GM18502 (cell line): ENCODE data around the gene STMN3.

ENCODE experiments used
- ATAC-seq: cut with Tn5 transposase; IDR thresholded peaks from one replicate; pipeline ENCODE4 v1.9.1; 2021; ENCODE audit warnings: mild to moderate bottlenecking; ENCODE audit not compliant: unreplicated experiment, poor library complexity

The STMN3 gene

DNA sequence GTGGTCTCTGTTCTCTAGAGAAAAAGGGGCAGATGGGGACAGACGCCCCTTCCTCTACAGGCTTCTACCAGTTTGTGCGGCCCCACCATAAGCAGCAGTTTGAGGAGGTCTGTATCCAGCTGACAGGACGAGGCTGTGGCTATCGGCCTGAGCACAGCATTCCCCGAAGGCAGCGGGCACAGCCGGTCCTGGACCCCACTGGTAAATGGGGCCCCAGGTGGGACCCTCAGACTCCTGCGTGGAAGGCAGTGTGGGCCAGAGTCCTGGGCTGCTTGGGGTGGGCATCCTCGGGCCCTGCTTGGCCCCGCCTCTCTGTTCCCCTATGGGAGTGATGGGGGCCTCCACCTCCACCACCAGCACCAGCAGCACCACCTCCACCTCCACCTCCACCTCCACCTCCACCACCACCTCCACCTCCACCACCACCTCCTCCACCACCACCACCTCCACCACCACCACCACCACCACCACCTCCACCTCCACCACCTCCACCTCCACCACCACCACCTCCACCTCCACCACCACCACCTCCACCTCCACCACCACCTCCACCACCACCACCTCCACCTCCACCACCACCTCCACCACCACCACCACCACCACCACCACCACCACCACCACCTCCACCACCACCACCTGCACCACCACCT is 40.0 kb upstream of the STMN3 start:
- ATAC-seq: no peak

DNA sequence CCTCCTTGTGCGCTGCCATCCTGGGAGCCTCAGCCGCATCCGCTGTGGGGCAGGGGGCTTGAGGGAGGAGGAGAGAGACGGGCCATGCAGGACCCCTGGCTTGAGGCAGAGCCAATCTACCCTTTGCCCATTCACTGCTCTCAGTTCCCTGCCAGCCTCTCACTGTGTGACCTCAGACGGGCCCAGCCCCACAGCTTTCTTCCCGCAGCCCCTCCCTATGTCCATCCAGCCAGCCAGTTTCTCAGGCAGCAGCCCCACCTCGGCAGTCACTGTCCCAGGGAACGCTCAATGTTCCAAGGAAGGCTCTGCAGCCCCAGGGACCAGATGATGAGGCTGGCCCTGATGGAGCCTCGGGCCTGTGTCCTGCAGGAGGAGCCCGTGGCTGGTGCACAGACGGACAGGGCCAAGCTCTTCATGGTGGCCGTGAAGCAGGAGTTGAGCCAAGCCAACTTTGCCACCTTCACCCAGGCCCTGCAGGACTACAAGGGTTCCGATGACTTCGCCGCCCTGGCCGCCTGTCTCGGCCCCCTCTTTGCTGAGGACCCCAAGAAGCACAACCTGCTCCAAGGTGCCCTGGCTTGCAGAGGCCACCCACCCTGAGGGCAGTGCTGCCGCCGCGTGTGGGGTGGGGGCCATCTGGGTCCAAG is 39.3 kb upstream of the STMN3 start:
- ATAC-seq: no peak

DNA sequence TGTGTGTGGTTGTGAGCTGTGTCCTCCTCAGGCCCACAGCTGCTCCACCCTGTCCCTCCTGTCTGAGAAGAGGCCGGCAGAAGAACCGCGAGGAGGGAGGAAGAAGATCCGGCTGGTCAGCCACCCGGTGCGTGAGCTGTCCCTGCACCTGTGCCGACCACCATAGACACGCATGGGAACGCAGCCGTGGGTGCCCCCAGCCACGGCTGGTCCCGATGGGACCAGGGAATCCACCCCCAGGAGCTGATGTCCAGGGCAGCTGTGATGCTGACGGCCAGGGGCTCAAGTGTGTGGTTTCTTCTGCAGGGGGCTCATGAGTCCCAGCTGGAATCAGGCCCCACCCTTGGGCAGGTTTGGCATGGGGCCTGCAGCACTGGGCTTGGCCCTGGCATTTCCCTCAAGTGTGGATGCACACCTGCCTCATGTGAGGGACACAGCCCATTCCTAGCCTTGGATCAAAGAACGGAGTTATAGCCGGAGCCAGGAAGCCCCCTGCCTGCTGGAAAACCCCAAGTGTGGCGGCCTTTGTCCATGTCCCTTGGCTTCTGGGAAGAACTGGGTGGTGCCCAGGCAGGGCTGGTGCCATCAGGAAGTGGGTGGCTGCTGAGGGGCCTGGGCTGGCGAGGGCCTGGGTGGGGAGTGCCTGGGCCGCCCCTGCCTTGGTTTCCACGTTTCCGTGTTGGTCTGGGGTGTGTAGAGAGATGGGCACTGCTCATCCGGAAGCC is 38.6 kb upstream of the STMN3 start:
- no peak for ATAC-seq

DNA sequence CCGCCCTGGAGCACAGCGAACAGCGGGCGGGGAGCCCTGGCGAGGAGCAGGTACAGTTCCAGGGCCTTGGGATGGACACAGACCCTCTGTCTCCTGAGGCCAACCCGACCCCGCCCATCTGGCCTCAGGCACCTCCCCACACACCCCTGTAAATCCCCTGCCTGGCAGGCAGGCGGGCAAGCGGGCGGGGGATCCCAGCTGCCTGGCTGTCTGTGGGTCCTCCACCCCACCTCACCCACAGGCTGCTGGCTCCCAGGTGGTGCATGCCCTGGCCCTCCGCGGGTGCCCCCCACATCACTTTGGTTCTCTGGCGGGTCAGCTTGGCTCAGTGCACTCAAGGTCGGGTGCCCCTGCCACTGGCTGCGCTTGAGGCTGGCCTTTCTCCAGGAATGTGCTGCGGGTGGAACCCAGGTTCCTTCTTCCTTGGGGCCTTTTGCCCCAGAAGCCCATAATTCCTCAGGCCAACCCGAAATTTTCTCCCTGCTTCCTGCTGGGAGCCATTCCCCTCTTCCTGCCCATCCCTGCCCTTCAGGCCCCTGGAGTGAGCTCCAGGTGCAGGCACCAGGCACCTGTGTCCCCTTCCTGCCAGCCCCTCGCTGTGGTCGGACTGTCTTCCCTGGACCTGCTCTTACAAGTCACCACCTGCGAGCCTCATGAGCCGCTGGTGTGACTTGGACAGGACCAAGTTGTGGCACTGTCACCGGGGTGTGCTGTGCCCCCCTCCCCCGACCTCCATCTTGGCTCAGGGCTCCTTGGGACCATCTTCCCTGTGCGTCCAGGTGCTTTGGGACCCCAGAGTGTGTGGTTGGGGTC is 37.9 kb upstream of the STMN3 start:
- ATAC-seq: no peak

DNA sequence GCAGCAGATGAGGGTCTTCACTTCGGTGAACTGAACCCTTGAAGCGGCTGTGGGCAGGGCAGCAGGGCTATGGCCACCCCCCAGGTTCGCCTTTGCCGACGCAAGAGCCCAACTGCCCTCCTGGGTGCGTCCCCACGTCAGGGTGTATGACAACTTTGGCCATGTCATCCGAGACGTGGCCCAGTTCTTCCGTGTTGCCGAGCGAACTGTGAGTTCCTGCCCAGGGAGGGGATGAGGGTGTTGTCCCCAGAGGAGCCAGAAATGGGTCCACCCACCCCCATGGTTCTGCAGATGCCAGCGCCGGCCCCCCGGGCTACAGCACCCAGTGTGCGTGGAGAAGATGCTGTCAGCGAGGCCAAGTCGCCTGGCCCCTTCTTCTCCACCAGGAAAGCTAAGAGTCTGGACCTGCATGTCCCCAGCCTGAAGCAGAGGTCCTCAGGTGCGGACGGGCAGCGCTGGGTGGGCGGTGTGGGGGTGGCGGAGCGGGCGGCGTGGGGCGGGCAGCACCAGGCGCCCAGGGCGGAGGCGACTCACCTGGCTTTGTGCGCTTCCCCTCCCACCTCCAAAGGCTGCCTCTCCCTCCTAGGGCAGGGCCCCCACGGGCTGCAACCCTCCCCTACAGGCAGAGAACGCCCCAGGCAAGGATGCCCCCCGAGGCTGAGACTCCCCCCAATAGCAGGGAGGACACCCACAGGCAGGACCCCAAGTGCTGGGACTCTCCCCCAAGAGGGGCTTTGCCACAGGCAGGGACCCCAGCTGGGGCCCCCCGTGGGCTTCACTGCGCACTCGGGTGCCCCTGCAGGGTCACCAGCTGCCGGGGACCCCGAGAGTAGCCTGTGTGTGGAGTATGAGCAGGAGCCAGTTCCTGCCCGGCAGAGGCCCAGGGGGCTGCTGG is 37.0 kb upstream of the STMN3 start:
- no peak for ATAC-seq

DNA sequence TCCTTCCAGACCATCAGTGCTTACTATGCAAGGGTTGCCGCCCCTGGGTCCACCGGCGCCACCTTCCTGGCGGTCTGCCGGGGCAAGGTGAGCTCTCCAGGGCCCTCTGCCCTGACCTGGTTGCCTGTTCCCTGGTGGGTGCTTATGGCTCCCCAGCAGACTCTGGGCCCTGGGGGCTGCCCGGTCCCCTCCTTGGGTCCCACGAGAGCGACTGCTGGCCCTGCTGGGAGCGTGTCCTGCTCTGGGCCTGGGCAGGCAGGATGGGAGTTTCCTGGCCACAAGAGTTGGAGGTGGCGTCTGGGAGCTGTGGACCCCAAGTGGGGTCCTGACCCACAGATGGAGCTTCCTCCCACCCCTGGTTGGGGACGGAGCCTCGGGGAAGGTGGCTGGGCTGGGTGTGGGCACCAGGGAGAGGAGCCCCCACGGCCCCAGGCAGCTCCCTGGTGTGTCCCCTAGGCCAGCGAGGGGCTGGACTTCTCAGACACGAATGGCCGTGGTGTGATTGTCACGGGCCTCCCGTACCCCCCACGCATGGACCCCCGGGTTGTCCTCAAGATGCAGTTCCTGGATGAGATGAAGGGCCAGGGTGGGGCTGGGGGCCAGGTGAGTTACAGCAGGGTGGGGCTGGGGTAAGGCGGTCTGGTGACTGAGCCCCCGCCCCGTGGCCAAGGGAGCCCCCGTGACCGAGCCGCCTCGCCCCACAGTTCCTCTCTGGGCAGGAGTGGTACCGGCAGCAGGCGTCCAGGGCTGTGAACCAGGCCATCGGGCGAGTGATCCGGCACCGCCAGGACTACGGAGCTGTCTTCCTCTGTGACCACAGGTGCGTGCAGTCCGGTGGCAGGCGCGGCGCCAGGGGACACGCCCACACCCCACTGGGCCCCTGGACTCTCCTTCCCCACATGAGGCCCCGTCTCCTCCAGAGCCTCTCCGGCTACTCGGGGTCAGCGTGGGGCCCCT is 36.1 kb upstream of the STMN3 start:
- no peak for ATAC-seq

DNA sequence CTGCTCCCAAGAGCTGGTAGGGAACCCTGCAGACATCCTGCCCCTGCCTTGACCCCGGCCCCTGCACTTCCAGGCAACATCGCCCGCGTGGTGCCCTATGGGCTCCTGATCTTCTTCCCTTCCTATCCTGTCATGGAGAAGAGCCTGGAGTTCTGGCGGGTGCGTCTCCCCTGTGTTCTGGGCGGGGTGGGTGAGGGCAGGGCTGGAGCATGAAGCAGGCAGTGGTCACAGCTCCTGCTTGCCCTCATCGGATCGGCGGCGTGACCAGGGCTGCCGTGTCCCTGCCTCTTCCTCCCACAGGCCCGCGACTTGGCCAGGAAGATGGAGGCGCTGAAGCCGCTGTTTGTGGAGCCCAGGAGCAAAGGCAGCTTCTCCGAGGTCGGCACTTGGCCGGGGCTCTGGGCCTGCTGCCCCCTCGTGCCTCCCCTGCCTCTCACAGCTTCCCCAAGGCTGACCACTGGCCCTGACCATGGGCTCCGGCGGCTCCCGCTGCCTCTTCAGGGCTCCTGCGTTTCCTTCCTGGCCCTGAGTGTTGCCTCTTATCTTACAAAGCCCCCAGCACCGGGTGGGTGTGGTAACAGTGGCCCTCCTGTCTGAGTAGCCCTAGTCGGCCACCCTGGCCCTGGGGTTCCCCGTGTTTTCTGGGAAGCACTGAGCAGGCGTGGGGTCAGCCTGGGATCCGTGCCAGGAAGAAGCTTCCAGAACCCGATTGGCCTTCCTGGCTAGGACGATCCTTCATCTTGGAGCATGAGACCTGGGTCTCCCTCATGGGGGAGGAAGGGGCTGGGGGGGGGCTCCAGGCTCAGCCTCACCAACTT is 35.2 kb upstream of the STMN3 start:
- ATAC-seq: no peak

DNA sequence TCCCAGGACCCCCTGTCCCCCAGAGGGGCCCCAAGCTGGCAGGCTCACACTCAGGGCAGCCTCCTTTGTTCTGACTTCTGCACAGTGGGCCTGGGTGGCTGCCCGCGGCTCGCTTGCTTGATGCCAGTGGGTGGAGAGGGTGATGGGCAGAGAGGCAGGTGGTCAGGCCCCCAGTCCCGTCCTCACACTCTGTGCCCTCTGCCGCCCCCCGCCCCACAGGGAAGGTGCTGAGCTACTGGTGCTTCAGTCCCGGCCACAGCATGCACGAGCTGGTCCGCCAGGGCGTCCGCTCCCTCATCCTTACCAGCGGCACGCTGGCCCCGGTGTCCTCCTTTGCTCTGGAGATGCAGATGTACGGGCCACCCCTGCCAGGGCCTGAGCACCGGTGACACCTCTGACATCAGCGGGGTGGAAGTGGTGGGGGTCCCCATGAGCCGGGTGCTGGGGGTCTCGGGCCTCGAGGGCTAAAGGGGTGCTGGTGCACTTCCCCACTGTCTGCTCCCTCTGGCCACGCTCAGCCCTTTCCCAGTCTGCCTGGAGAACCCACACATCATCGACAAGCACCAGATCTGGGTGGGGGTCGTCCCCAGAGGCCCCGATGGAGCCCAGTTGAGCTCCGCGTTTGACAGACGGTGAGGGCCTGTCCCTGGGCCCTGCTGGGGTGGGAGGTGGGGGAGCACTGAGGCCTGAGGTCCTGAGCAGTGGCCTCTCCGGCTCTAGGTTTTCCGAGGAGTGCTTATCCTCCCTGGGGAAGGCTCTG is 34.4 kb upstream of the STMN3 start:
- no peak for ATAC-seq

DNA sequence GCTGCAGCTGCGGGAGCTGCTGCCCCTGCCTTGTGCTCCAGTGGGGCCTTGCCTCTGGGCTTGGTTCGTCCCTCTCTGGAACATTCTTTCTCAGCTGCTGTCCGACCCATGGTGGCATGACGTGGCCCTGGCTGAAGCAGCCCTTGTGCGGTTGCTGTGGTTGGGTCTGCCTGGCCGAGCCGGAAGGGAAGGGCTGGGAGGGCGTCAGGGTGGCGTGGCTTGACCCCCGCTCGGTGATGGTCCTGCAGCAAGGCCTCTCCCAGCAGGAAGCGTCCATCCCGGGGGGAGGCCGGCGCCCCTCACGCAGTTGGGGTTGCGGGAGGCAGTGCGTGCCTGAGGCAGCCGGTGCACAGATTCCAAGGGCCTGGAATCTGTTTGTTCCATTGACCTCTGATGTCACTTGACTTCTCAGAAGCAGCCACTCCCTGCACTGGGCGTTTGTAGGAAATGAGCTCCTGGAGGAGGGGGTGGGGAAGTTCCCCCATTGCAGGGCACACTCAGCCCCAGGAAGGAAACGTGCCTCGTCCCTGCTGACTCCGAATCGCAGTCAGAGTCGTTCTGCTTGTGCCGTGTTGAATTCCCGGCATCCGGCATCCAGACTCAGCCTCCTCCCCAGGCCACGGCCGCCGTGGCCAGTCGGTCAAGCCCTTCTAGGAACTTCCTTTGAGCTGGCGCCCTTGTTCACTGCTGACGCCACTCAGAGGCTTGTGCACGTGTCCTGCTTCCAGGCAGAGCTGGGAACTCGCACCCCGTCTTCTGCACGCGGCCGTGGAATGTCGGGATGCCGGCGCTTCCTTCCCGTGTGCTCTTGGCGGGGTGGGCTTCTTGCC is 33.5 kb upstream of the STMN3 start:
- ATAC-seq: no peak

DNA sequence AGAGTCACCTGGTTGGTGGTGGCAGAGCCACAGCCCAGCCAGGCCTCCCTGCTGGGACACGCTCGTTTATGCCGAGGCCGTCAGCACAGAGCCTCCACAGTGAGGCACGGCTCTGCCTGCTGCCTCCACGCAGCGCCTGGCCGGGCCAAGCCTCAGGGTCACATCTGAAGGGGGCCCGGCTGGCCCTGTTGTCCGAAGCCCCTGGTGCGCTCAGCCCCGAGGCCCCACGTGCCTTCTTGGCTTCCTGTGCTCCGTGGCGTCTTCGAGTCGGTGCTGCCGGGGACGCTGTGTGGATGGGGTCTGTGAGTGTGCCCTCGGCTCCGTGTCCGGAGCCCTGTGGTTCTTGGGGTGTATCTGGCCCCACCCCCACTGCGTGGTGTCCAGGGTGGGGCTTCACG is 32.9 kb upstream of the STMN3 start:
- ATAC-seq: no peak

DNA sequence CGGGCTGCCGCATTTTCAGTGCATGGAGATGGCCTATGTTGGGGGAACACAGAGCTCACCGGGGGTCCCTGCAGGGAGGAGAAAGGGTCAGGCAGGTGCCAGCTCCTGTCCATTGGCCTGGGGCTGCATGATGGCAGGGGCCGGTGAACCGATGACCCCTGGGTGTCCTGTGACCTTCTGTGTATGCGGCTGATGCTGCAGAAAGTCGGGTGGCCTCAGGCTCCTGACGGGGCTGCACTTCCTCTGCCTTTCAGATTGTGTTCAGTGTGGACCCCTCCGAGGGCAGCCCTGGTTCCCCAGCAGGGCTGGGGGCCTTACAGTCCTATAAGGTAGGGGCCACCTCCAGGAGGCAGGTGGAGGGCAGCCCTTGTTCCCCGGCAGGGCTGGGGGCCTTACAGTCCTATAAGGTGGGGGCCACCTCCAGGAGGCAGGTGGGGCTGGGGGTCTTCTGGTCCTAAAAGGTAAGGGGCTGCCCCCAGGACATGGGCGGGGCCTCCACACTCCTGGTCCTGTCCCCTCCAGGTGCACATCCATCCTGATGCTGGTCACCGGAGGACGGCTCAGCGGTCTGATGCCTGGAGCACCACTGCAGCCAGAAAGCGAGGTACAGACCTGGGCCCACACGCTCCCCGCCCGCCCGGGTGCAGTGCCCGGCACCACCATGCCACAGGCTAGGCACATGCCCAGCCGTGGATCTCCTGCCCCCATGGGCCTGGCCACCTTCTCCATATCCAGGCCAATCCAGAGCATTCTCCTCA is 32.2 kb upstream of the STMN3 start:
- no peak for ATAC-seq

DNA sequence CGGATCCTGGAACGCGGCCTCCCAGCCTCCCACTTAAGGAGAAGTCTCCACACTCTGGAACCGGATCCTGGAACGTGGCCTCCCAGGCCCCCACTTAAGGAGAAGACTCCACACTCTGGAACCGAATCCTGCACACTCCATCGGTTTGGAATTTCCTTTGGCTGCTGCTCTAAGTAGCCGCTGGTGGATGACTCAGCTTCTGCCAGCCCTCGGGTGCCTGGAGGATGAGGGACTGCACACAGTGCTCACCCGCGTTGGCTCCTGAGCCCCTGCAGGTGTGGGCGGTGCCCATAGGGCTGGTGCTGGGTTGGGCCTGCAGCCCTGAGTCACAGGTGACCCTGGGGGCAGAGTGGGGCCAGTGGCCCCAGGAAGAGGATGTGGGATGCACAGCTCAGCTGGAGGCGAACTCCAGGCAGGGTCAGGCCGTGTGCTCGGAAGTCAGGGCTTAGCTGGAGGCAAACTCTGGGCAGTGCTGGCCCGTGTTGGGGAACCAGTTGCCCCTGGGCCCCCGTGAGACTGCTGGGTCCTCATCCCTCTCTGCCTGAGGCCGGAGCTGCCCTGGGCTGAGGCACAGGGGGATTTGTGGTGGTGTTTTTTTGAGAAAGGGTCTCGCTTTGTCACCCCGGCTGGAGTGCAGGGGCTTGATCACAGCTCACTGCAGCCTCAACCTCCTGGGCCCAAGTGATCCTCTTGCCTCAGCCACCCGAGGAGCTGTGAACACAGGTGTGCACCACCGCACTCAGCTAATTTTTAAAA is 29.3 kb upstream of the STMN3 start:
- ATAC-seq: no peak

DNA sequence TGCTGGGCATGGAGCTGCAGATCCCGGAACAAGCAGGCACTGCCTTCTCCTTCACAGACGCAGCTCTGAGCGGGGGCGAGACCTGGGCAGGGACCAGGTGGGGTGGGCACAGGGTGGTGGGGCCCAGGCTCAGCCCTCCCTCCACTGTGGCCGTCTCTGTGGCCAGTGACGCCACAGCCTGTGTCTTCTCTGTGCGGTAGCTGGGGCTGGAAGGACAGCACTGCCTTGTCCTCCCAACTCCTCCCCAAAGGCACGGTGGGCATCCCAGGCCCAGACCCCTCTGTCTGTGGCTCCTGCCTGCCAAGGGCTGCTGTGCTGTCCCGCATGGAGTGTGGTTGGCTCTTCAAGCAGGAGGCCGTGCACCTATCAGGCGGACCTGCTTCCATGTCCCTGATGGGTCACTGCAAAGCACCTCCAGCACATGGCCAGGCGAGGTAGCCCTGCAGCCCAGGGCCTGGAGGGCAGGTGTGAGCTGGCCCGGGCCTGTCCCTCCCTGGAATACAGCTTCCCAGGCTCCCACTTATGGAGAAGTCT is 28.5 kb upstream of the STMN3 start:
- ATAC-seq: no peak

DNA sequence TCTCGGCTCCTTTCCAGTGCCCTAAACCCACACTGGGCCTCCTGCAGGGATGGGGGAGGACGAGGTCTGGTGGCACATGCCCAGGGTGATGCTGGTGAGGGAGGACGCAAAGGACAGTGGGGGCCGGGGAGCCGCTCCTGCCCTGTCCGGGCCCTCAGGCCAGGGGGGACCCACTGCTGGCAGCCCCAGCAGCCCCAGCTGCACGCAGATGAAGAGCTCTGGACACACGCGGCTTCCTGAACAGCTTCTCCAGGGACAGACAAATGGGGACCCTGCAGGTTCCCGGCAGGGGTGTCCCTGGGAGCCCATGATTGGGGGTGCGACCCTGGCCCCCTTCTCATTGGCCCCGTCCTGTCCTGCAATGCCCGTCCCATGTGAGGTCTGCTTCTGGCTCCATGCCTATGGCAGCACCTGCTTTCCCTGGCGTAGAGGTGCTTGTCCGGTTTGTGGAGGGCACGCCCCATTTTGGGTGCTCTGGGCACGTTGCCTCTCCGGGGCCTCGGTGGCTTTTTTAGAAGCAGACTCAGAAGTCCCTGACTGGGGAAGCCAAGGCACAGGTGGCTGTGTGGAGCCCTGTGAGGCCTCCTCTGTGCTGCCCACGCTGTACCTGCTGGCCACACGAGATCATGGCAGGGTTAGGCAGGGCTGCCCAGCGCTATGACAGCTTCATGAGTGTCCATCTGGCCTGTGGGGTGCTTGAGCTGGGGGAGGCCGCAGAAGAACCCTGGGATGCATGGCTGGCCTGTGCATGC is 27.8 kb upstream of the STMN3 start:
- ATAC-seq: no peak
